NCI-H226 (cell line): Measurements from ENCODE around the gene PLA2G6.

Source experiments
- DNase-seq: peaks from one replicate; pipeline ENCODE4 v3.0.0-alpha.2; 2015

Gene PLA2G6

DNA sequence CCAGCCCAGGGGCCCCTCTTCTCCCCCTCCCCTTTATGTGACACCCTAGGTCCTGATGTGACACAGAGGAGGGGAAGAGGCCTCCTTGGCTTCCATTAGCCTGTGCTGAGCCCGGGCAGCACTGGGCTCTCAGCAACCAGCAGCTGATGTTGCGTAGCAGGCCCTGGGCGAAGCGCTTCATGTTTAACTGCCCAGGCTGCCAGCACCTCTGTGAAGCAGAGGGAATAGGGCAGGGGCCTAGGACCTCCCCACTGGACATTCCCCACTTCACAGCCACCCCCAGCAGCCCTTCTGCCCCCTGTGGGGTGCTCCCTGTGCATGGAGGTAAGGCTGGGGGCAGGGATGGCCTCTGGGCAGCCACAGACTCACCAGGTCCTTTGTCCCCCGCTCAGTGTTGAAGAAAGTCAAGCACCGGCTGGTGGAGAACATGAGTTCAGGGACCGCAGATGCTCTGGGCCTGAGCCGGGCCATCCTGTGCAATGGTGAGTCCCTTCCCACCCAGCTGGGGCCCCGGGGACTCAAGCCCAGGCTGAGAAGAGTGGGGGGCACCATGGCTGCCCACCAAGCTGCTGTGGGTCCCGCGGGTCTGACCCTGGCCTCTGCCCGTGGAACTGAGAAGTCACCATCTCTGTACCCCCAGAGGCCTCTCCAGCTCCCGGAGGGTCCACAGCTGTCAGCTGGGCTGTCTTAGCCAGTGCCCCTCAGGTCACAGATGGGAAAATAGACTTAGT is 112.8 kb downstream of the PLA2G6 start:
- no peak for DNase-seq

DNA sequence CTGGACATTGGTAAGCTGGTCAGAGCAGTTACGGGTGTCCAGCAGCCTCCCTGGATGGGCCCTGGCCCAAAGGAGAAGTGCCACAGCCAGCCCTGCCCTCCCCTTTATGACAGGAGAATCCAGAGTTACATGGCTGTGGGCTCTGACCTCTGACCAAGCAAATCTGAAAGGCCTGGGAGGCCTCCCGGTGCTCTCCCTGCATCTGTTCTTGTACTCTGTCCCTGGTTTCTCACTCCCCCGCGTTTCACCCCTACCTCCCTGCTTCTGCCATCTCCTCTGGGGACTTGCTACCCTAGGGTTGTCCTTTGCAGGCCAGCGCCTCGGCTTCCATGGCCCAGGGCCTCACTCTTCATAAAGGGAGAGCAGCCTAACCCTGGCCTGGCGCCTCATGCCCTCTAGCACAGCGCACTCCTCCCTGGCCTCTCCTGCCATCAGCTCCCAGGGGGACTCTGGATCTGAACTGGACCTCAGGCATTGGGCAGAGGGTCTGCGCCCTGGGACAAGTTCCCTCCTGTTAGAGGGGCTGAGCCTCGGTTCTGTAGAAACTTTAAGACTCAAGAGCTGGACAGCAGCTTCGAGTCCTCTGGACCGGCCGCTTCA is 113.8 kb downstream of the PLA2G6 start:
- DNase-seq, result no peak

DNA sequence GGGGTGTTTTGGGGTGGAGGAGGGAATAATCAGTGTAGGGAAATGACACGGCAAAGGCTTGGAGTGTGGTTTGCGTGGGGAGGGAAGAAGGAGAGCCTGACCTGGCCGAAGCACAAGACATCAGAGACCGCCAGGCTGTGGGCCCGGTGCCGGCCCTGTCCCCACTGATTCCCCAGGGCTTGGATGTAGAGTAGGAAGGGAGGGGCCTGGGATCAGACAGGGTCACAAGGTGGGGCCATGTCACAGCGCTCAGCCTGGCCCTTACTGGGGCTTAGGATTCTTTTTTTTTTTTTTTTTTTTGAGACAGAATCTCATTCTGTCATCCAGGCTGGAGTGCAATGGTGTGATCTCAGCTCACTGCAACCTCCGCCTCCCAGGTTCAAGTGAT is 114.6 kb downstream of the PLA2G6 start:
- no peak for DNase-seq

DNA sequence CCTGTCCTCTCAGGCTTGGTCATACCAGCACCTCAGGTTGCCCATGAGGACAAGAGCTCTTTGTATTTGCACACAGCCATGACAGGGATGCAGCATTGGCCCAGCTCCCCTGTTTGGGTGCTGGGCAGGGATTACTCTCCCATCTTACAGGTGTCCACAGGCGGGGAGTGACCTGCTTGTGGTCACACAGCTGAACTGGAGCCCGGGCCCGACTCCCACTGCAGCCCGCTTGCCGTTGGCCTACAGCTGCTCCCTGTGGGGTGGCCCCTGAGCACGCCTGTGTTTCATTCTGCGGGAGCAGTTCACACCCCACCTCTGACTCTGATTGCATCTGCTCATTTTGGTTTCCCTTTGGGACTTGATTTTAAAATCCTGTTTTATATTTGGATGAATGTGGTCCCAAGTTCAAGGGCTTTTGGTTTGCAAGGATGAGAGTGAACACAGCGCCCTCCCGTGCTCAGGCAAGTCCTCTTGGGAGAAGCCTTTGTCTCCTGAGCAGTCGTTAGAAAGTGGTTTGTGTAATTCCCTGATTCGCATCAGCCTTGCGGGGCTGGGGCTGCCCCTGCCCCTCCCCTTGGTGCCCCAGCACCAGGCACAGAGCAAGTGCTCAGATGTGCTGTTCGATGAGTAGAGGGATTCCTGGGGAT is 115.1 kb downstream of the PLA2G6 start:
- DNase-seq, result no peak

DNA sequence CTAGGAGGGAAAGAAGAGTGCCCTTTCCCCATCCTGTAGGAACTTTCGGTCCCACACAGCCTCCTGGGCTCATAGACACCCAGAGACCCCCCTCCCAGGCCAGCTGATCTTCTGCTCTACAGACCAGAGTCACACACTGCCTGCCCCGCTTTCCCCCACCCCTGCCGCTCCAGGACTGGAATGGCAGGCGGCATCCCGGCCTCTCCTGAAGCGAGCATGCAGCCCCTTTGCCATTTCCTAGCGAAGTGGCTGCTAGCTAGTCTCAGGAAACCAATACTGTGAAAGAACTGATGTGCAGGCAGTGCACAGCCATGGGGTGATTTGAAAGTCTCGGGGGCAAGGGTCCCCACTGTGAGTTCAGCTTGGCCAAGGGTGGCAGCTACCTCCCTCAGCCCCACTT is 116.1 kb downstream of the PLA2G6 start:
- no peak for DNase-seq

DNA sequence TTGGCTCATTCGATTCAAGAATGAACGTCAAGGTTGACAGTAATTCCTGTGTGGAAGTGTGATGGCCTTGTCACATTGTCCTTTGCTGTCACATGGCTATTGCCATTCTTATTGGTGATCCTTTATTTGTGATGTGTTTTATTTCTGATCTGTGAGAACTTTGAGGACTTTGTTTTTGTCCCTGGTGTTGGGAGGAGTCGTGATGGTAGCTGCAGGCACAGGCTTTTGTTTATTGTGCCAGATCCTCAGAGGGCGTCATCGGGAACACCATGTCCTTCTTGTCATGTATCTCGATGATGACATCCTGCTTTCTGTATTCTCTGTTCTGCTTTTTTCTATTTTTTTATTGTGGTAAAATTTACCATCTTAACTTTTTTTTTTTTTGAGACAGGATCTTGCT is 118.8 kb downstream of the PLA2G6 start:
- DNase-seq, result no peak
